ENCODE data around the gene LILRB4. TPM values are rescaled to one million over a fixed set of nuclear protein-coding genes. Genes with fewer than 3 reads are reported as not detected.
"Not testable (repeated sequence)": the region's sequence is repeated elsewhere in the genome, so short reads cannot be mapped to it uniquely, and the experiment has no call there.

LILRB4 gene
- total and polyA plus RNA-seq, 2 of the 4 experiments (the other 2 are of a cell fraction) = not detected

GRCh38 chr19:54630782-54631181 is 32.0 kb upstream of the LILRB4 start:
- Histone ChIP-seq H4K20me1 (ENCODE audit: insufficient read depth, low read length) (no peaks in the 10 kb centered on the region), H3K4ac (ENCODE audit: low read depth, low read length) (no peak overlapping the region), H3K23ac (ENCODE audit: low read depth, low read length) (no peak overlapping the region), H2BK5ac (ENCODE audit: low read depth, low read length, poor library complexity, severe bottlenecking) (no peak overlapping the region), H4K8ac (ENCODE audit: low read depth in 2 of 2, low read length in 2 of 2) (no peak overlapping the region), H3K27me3 (ENCODE audit: control insufficient read depth, insufficient read depth, low read length) (no peaks in the 10 kb centered on the region), H2BK15ac (ENCODE audit: low read depth, low read length) (no peak overlapping the region), H3K9me3 (ENCODE audit: control insufficient read depth, insufficient read depth, low read length) (peaks cover 23% of the 10 kb centered on the region), H2AFZ (replicated peaks; ENCODE audit: low read length, poor library complexity) (no peak overlapping the region), H4K91ac (ENCODE audit: insufficient read depth, low read depth, low read length) (no peak overlapping the region), H3K18ac (ENCODE audit: low read depth, low read length) (no peak overlapping the region), H3K27ac (ENCODE audit: insufficient read depth, low read length) (no peak overlapping the region), H3K4me1 (ENCODE audit: control insufficient read depth, insufficient read depth, low read length) (no peaks in the 10 kb centered on the region), H3K36me3 (ENCODE audit: control insufficient read depth, insufficient read depth, low read length) (no peaks in the 10 kb centered on the region), H3K9me1 (ENCODE audit: insufficient read depth, low read length) (no peaks in the 10 kb centered on the region), H3K79me1 (ENCODE audit: low read depth in 1 of 2, low read length in 2 of 2) (no peaks in the 10 kb centered on the region), H2AK5ac (ENCODE audit: low read depth, low read length) (no peak overlapping the region), H2BK20ac (ENCODE audit: low read depth, low read length) (no peak overlapping the region), H3K14ac (replicated peaks; ENCODE audit: low read depth, low read length) (no peak overlapping the region), H2AK9ac (replicated peaks; ENCODE audit: low read depth, low read length, poor library complexity) (no peak overlapping the region), H2BK120ac (ENCODE audit: low read depth, low read length) (no peak overlapping the region), H3K4me3 (ENCODE audit: insufficient read depth, low read depth, low read length) (no peak overlapping the region), H3K56ac (ENCODE audit: extremely low read depth, insufficient read depth, low read length) (no peak overlapping the region), H3K4me2 (ENCODE audit: low read depth, low read length) (no peak overlapping the region), H4K5ac (ENCODE audit: low read depth, low read length) (no peak overlapping the region), H3K9ac (ENCODE audit: low read depth, low read length) (no peak overlapping the region)
- dilution Hi-C loops (cut with HindIII; ENCODE audit: low sequenced_read_pairs, unreplicated experiment) = no loop called here
- in situ Hi-C loops (cut with MboI; ENCODE audit: low sequenced_read_pairs) = loop anchor here (5.0 kb wide), 1 partner anchor 348 kb away; the partner anchor contains the start of gene LILRB2
- DNase-seq = no peak
- no TSS peak for BruUV-seq (replicated peaks)
- intact Hi-C loops (cut with micrococcal nuclease) = no loop called here
- CTCF ChIA-PET = no interaction called here
- TF ChIP-seq SMC3 (IDR thresholded peaks at IDR 0.05; ENCODE audit: low read depth, low read length) (no peak), RAD21 (IDR thresholded peaks at IDR 0.05; ENCODE audit: low read length) (no peak), MAFK (IDR thresholded peaks at IDR 0.05; ENCODE audit: low read depth, low read length) (no peak)
- POLR2A ChIA-PET (ENCODE audit: unreplicated experiment) = no interaction called here
- WGBS, 2 experiments (ENCODE audit: extremely low coverage in 2 of 2, insufficient read length in 1 of 2) = no CpG with 5 or more reads among the region's 6 CpGs
- no peak for ATAC-seq (ENCODE audit: low read depth)

DNA sequence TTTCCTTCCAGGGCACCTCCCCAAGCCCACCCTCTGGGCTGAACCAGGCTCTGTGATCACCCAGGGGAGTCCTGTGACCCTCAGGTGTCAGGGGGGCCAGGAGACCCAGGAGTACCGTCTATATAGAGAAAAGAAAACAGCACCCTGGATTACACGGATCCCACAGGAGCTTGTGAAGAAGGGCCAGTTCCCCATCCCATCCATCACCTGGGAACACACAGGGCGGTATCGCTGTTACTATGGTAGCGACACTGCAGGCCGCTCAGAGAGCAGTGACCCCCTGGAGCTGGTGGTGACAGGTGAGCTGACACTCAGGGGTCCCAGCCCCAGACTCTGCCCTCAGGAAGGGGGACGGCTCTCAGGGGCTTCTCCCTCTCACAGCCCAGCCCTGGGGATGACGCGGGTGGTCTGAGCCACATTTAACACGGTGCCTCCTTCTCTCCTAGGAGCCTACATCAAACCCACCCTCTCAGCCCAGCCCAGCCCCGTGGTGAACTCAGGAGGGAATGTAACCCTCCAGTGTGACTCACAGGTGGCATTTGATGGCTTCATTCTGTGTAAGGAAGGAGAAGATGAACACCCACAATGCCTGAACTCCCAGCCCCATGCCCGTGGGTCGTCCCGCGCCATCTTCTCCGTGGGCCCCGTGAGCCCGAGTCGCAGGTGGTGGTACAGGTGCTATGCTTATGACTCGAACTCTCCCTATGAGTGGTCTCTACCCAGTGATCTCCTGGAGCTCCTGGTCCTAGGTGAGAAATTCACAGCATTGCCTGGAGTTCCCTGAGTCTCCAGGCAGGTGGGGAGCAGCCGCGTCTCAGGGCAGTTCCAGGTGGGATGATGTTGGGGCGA is 31.1 kb upstream of the LILRB4 start:
- H3K23ac ChIP-seq (ENCODE audit: low read depth, low read length); H3K27ac ChIP-seq (ENCODE audit: insufficient read depth, low read length); H3K14ac ChIP-seq (replicated peaks; ENCODE audit: low read depth, low read length); H4K8ac ChIP-seq (ENCODE audit: low read depth in 2 of 2, low read length in 2 of 2); H3K79me1 ChIP-seq (ENCODE audit: low read depth in 1 of 2, low read length in 2 of 2); H3K4me1 ChIP-seq (ENCODE audit: control insufficient read depth, insufficient read depth, low read length); H2BK5ac ChIP-seq (ENCODE audit: low read depth, low read length, poor library complexity, severe bottlenecking); H3K27me3 ChIP-seq (ENCODE audit: control insufficient read depth, insufficient read depth, low read length); ATAC-seq (ENCODE audit: low read depth); H4K91ac ChIP-seq (ENCODE audit: insufficient read depth, low read depth, low read length); H2BK20ac ChIP-seq (ENCODE audit: low read depth, low read length); intact Hi-C loops (cut with micrococcal nuclease); H3K9me1 ChIP-seq (ENCODE audit: insufficient read depth, low read length); DNase-seq; H3K4ac ChIP-seq (ENCODE audit: low read depth, low read length); H2BK120ac ChIP-seq (ENCODE audit: low read depth, low read length); H4K20me1 ChIP-seq (ENCODE audit: insufficient read depth, low read length); H4K5ac ChIP-seq (ENCODE audit: low read depth, low read length); H3K4me3 ChIP-seq (ENCODE audit: insufficient read depth, low read depth, low read length); POLR2A ChIA-PET (ENCODE audit: unreplicated experiment); H3K9ac ChIP-seq (ENCODE audit: low read depth, low read length); H3K36me3 ChIP-seq (ENCODE audit: control insufficient read depth, insufficient read depth, low read length); H2BK15ac ChIP-seq (ENCODE audit: low read depth, low read length); H3K18ac ChIP-seq (ENCODE audit: low read depth, low read length); BruUV-seq (replicated peaks); CTCF ChIA-PET; H3K56ac ChIP-seq (ENCODE audit: extremely low read depth, insufficient read depth, low read length); H2AK9ac ChIP-seq (replicated peaks; ENCODE audit: low read depth, low read length, poor library complexity); H2AFZ ChIP-seq (replicated peaks; ENCODE audit: low read length, poor library complexity); H3K4me2 ChIP-seq (ENCODE audit: low read depth, low read length); H2AK5ac ChIP-seq (ENCODE audit: low read depth, low read length); dilution Hi-C loops (cut with HindIII; ENCODE audit: low sequenced_read_pairs, unreplicated experiment): not testable (repeated sequence)
- peaks cover 23% of the 10 kb centered on the region for H3K9me3 ChIP-seq (ENCODE audit: control insufficient read depth, insufficient read depth, low read length)
- in situ Hi-C loops (cut with MboI; ENCODE audit: low sequenced_read_pairs) = loop anchor here (5.0 kb wide), 1 partner anchor 349 kb away; the partner anchor contains the start of gene LILRB2
- WGBS, 2 experiments (ENCODE audit: extremely low coverage in 2 of 2, insufficient read length in 1 of 2) = 45% methylated on average over 4 of the region's 23 CpGs; no CpG with 5 or more reads in 1 of the 2 experiments

All from IMR-90 (cell line).